ENCODE data around the gene PDLIM5.
"Not testable (repeated sequence)": the region's sequence is repeated elsewhere in the genome, so short reads cannot be mapped to it uniquely, and the experiment has no call there.

The PDLIM5 gene

GRCh38 chr4:94475794-94476193 is 24.1 kb downstream of the PDLIM5 start:
- no peak for DNase-seq (ENCODE audit: low read depth)
- no peak for TF ChIP-seq CTCF (conservative IDR thresholded peaks at IDR 0.05; ENCODE audit: control insufficient read depth, insufficient read depth, low read depth, low read length)
- no peak overlapping the region for H3K4me3 ChIP-seq (ENCODE audit: control insufficient read depth, low read depth, low read length)

- no peak for TF ChIP-seq CTCF (conservative IDR thresholded peaks at IDR 0.05; ENCODE audit: control insufficient read depth, insufficient read depth, low read depth, low read length)
- DNase-seq (ENCODE audit: low read depth) = no peak
- no peak overlapping the region for H3K4me3 ChIP-seq (ENCODE audit: control insufficient read depth, low read depth, low read length)
These were observed 25.5 kb downstream of the PDLIM5 start for GRCh38 chr4:94477227-94477626.

GRCh38 chr4:94478805-94479204 is 27.1 kb downstream of the PDLIM5 start:
- not testable (repeated sequence) for DNase-seq (ENCODE audit: low read depth); H3K4me3 ChIP-seq (ENCODE audit: control insufficient read depth, low read depth, low read length)

- H3K4me3 ChIP-seq (ENCODE audit: control insufficient read depth, low read depth, low read length) = no peak overlapping the region
- no peak for TF ChIP-seq CTCF (conservative IDR thresholded peaks at IDR 0.05; ENCODE audit: control insufficient read depth, insufficient read depth, low read depth, low read length)
- no peak for DNase-seq (ENCODE audit: low read depth)
These were observed 27.8 kb downstream of the PDLIM5 start for GRCh38 chr4:94479358-94480141.

- no peak for TF ChIP-seq CTCF (conservative IDR thresholded peaks at IDR 0.05; ENCODE audit: control insufficient read depth, insufficient read depth, low read depth, low read length)
- no peak overlapping the region for H3K4me3 ChIP-seq (ENCODE audit: control insufficient read depth, low read depth, low read length)
- DNase-seq (ENCODE audit: low read depth) = no peak
These were observed 28.7 kb downstream of the PDLIM5 start for GRCh38 chr4:94480362-94480951.

- DNase-seq (ENCODE audit: low read depth) = no peak
- TF ChIP-seq CTCF (conservative IDR thresholded peaks at IDR 0.05; ENCODE audit: control insufficient read depth, insufficient read depth, low read depth, low read length) = no peak
These were observed 32.2 kb downstream of the PDLIM5 start for GRCh38 chr4:94483895-94484294.

GRCh38 chr4:94484818-94485217 is 33.1 kb downstream of the PDLIM5 start:
- no peak for TF ChIP-seq CTCF (conservative IDR thresholded peaks at IDR 0.05; ENCODE audit: control insufficient read depth, insufficient read depth, low read depth, low read length)
- no peak overlapping the region for H3K4me3 ChIP-seq (ENCODE audit: control insufficient read depth, low read depth, low read length)
- no peak for DNase-seq (ENCODE audit: low read depth)

More at GRCh38 chr4:94483895-94484294, 32.2 kb downstream of the PDLIM5 start:
- H3K4me3 ChIP-seq (ENCODE audit: control insufficient read depth, low read depth, low read length) = no peak overlapping the region

Data from fibroblast of mammary gland (primary cell).